GM21381 (cell line): ENCODE results near the gene ZNF385C.

Experiments used
- ATAC-seq: cut with Tn5 transposase; IDR thresholded peaks from one replicate; pipeline ENCODE4 v1.9.1; 2021; ENCODE audit warnings: mild to moderate bottlenecking, moderate library complexity; ENCODE audit not compliant: unreplicated experiment

ZNF385C gene

DNA sequence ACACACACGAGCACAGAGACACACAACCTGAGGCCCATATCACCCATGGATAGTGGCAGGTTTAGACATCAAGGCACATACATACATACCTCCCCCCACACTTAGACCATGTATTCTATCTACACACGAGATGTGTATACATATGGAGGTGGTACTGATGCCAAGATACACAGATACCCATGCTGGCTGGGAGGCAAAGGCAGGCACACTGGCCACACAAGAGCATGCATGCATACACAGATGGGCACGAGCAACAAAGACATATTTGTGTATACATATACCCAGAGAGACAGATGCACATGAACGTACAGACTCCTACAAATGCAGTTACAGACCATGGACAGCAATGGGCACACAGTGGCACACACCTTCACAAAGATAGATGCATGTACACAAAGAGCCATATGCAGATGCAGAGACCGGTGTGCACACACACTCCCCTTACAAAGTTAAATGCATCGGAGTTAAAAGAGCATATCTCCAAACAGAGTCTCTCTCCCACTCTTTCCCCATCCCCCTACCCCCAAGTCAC lies 45.9 kb downstream of the ZNF385C start:
- no peak for ATAC-seq

GRCh38 chr17:42051645-42052044 lies 46.6 kb downstream of the ZNF385C start:
- no peak for ATAC-seq

DNA sequence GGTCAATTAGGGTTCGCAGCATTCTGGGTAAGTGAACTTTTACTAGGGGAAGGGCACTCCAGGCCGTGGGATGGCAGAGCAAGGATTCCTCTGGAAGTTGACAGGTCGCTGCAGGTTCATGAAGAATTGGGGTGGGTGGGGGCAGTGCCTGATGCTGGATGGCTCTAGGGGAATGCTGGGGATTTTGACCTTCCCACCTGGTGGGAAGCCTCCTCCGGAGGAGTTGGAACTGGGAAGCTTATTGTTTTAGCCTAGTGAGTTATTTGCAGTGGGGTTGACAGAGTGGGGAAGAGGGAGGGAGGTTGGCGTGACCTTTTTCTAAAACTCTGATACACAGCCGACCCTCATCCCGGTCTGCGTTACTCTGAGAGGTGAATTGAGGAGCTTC lies 47.3 kb downstream of the ZNF385C start:
- ATAC-seq = no peak

- no peak for ATAC-seq
These were observed 47.8 kb downstream of the ZNF385C start, which contains the start of gene C17orf113 for GRCh38 chr17:42050393-42051012. Gene C17orf113 (minus strand): TSS chr17:42050601. CDS start chr17:42043376, 7,225 bp downstream.

DNA sequence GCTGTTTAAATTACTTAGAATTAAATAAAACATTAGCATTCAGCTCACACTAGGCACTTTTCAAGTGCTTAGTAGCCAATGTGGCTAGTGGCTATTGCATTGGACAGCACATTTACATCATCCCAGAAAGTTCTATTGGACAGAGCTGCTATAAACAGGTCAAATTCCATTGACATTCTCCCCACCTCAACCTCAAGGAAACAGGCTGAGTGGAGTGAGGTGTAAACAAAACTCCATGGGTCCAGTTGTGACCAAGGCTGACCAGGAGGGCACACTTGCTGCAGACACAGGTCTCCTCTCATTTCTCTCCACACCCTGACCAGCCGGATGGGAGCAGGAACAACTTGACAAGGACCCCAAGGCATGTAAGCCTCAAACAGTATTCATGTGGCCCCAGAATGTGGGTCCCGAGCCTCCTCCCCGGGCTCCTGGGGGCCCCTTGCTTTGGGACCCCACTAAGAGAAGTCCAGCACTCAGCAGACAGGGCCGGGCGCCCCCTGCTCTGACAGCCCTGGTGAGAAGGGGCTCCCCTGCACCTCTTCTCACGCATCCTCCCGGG lies 48.4 kb downstream of the ZNF385C start:
- ATAC-seq = no peak

DNA sequence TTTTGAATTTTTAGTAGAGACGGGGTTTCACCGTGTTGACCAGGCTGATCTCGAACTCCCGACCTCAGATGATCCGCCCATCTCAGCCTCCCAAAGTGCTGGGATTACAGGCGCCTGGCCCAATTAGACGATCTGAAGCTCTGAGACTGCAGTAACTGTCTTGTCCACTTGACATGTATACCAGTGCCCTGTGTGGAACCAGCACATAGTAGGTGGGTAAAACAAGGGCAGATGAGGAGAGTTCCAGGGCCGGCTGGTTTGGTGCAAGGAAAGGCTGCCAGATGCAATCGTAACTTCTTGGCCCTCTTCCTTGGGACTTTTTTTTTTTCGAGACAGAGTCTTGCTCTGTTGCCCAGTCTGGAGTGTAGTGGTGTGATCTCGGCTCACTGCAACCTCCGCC lies 50.9 kb downstream of the ZNF385C start:
- ATAC-seq = no peak

DNA sequence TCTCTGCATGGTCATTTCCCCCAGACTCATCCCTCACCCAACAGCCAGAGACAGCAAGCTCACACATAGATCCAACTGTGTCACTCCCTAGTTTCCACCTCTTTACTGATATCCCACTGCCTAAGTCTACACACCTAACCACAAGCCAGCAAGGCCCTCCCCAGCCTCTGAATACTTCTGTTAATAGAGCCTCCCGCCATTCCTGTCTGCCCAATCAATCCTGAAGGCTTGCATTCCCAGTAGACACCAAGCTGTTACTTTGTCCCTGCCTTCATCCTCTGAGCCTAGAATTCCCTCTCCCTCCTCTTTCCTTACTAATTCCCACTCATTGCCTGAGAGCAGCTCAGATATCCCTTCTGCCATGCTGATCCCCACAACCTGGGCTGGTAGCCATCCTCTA lies 52.6 kb downstream of the ZNF385C start:
- no peak for ATAC-seq

DNA sequence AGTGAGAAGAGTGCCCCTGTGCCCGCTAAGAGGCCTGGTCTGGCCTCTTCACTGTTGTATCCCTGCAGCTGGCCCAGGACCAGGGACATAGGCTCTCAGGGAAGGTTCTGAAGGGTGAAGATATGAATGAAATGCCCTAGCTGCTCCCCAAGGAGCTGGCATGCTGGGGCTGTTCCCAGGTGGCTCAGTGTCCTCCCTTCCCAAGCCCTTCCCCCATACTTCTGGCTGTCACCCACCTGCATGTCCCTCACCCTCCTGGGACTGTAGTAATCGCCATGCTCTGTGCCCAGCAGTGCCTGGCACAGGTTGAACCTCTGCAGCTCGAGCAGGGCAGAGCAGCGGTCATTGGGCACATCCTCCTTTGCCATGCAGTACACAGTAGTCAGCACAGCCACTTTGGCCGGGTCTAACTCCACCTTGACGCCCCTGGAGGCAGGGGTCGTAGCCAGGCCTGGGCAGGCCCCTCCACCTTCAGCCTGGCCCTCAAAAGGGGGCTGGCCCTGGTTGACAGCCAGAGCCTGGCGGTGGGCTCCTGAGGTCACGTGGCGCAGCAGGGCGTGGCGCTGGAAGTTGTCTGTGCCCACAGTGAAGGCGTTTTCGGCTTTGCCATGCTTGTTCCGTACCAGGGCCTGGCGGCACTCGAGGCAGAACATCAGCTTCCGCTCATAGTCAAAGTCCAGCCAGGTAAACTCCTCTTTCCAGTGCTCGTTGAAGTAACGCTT lies 55.5 kb downstream of the ZNF385C start:
- ATAC-seq = no peak

GRCh38 chr17:42041619-42042018 lies 56.7 kb downstream of the ZNF385C start:
- no peak for ATAC-seq

DNA sequence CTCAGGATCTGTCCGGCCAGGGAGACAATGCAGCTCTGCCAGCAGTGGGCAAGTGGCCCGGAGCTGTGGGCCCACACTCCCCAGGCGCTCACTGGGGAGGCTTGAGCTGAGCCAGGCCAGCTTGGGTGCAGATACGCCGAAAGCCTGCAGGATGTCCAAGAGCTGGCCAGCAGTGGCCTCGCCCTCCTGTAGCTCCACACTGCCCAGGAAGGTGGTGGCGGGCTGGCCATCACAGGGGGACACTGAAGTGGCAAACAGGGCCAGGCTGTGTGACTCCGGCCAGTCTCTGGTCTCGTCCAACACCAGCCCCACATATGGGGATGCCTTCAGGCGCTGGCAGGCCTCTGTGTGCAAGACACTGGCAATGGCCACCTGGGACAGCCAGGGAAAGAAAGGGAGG lies 57.5 kb downstream of the ZNF385C start:
- ATAC-seq = no peak

DNA sequence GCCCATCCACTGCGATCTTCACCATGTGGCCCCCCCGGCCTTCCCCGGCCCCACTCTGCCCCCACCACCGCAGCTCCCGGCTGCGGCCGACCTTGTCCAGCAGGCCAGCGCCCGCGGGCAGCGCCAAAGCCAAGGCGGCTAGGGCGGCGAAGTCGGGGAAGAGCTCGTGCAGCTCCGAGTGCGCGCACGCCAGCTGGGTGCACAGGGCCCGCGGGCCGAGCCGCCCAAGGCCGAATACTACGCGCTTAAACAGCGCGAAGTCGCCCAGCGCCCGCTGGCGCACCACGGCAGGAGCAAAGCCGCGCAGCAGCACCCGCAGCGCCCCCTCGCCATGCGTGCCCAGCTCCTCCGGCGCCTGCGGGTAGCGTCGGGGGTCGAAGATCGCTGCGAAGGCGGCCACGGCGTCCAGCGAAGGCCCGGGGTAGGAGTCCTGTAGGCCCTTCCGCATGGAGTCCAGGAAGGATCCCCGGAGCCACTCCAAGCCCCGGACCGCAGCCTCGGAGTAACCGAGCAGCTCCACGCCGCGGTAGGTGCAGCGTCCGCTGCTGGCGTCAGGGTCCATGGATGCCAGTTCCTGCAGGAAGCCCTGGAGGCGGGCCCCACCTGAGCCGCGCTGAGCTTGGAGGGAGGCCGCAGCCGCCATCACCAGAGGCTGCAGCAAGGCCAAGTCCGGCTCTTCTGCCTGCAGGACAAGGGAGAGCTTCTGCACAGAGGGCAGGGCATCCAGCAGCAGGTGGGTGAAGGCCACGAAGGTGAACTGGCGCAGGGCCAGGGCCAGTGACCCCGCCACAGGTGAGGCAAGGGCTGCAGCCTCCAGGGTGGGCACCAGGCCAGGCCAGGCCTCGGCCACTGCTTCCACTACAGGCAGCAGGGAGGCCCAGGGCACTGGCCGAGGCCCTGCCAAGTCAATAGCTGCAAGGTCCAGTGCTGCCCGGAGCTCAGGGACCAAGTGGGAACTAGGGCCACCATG lies 58.2 kb downstream of the ZNF385C start:
- no peak for ATAC-seq

DNA sequence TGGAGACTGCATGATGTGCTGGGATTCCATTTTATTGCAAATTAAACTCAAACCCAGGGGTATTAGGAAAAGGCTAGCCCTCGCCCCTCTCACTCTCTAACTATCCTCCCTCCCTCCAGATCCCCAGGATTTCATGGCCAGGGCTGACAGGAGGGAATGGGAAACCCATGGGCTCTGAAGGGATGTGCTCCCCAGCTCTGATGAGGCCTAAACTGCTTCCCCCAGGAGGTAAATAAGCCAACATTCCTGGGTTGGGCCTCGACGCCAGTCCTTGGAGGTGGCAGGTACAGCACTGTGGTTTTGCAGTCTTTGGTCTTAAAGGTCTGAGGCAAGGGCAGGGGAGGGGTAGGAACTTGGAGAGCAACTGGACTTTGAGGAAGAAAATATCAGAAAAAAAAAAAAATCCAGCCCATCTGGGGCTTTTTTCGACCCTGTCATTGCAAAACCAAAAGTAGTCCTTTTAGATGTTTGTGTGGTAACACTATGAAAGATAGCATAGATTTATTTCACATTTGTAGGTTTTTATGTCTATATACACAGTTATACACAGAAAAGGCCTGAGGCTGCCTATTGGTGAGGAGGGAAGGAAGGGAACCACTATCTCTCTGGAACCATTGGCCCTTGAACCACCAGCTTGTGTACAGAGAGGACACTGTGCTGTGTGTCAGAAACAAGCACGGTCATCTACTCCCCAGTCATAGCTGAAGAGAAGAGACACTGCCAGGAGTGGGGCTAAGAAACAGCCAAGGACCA lies 59.9 kb downstream of the ZNF385C start:
- ATAC-seq = no peak

DNA sequence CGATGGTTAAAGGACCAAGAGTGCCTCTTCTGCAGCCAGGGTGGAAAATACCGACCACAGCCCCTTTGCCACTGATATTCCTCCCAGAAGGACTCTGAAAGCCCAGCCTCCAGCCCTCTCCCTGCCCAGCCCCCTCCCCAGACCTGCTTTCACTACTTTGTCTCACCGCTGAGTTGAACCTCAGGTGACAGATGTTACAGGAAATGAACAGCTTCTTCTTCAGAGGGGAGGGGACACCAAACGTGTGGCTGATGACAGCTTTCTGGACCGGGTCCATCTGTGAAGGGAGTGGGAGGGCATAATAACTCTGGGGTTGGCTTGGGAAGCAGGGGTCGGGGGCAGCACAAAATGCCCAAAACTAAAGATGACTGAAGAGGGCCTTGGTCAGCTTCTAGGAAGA lies 64.2 kb downstream of the ZNF385C start:
- no peak for ATAC-seq

GRCh38 chr17:42031584-42031983 lies 66.7 kb downstream of the ZNF385C start:
- no peak for ATAC-seq

- ATAC-seq = no peak
These were observed 69.5 kb downstream of the ZNF385C start for GRCh38 chr17:42028791-42029127.

DNA sequence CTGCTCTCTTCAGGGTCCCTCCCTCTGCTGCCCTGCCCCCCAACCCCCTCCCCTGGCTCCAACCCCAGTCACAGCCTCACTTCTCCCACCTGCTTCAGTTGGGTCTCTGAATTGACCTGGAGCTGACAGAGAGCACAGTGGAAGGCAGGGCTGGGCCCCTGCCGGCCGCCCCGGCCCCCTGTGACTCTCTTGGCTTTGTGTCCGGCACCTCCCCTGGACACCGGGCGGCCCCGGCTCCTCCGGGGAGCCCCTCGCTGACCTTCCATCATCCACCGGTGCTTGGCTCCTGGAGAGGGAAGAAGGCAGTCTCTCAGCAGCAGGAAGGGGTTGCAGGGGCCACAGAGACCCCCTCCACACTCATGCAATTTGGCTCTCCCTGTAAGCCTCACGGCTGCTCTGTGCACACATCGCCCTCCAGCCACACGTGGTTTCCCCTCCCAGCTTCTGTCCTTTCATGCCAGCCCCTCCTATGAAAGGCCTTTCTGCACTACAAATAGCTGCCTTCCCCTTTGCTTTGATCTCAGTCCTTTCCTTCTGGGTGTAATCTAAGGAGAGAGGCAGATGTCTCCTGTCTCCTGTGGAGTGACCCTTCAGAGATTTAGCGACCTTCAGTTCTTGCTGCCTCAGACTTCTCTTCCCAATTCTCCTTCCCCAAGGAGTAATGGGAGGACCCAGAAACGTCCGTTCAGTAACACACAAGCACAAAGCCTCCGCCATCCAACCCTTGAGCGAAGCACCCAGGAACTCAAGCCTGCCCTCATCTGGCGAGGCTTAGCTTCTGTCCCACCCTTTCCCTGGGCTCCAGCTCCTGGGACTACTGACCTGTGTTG lies 70.1 kb downstream of the ZNF385C start:
- ATAC-seq = no peak

DNA sequence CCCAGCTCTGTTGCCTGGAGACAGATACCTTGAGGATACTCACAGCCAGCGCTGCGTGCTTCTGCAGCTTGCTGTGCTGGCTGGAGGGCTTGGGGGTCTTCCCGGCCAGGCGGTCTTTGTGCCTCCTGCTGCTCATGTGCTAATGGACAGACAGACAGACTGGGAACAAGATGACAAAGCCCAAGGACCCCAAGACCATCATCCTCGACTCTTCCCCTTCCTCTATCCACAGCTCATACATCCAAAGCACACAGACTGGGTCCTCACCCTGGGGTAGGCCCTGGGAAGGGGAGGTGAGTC lies 70.7 kb downstream of the ZNF385C start:
- no peak for ATAC-seq

GRCh38 chr17:42026857-42027589 lies 71.2 kb downstream of the ZNF385C start:
- no peak for ATAC-seq

DNA sequence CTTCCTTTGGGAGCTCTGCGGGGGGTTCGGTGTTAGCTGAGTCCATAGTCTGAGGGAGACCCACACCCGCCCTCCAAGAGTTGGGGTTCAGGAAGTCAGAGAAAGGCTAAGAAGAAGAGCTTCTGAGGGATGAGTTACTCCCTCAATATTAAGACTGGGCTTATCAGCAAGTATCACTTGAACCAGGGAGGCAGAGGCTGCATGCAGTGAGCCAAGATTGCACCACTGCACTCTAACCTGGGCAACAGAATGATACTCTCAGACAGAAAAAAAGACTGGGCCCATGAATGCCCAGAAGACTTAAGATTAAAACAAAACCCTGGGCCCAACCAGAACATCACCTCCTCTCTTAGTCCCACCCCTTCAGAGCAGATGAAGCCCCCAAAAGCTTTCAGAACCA lies 72.3 kb downstream of the ZNF385C start:
- ATAC-seq = no peak
